HepG2 (cell line): ENCODE data around the gene AGAP1. TPM values are rescaled to one million over a fixed set of nuclear protein-coding genes. Genes with fewer than 3 reads are reported as not detected.

Experiments
- ATAC-seq: fragments of 200-7000 bp; cut with Tn5 transposase; 3 replicates; pipeline ENCODE4 v1.9.1; 2020; ENCODE audit warnings: mild to moderate bottlenecking, moderate library complexity
- BruUV-seq: library from RNA; stranded (reverse); fragments of 400-500 nt; replicated peaks from 2 replicates; lab custom pipeline; 2021; lab: Mats Ljungman, UMichigan
- CTCF ChIA-PET: fragments of 300-600 bp; formaldehyde crosslinking; extraction: SDS; loops from one replicate; lab custom pipeline; 2021; ENCODE audit warnings: low total read pairs, inconsistent platforms, low intra/inter-chr PET ratio; lab: Yijun Ruan, JAX
- POLR2A ChIA-PET: fragments of 350-600 bp; sonication (Branson Sonifier 250); formaldehyde crosslinking; loops from one replicate; lab custom pipeline; 2020; ENCODE audit warnings: antibody characterized with exemption, inconsistent platforms; lab: Yijun Ruan, JAX
- DNase-seq: peaks from one replicate; pipeline ENCODE4 v3.0.0-alpha.2; 2015; ENCODE audit warnings: low spot score
- FAIRE-seq: peaks from 3 replicates; lab custom pipeline; 2011; peaks lifted over from hg19 to GRCh38; lab: Jason Lieb, UNC
- H2AFZ ChIP-seq: one replicate; pipeline ENCODE4 v1.6.1; 2011; ENCODE audit warnings: low read length, inconsistent platforms
- H3K27ac ChIP-seq: fragments of 300-600 bp; 3 replicates; pipeline ENCODE4 v1.8.0; 2011; ENCODE audit warnings: mixed run types, mild to moderate bottlenecking, mixed read lengths, low read length, inconsistent platforms; ENCODE audit not compliant: insufficient read depth; ENCODE audit errors: extremely low read length
- H3K27me3 ChIP-seq, 2 experiments: fragments of 200-600 bp in 1 of 2; 2 replicates in 1 of 2; 3 replicates in 1 of 2; pipeline versions ENCODE4 v1.6.0 to v1.8.0; 2011; ENCODE audit warnings: low read length in 2 of 2, mild to moderate bottlenecking in 2 of 2, moderate library complexity in 2 of 2, inconsistent platforms in 1 of 2; ENCODE audit not compliant: insufficient read depth in 2 of 2, control insufficient read depth in 1 of 2
- H3K36me3 ChIP-seq, 2 experiments: fragments of 200-600 bp in 1 of 2; replicated peaks in 1 of 2; 2 replicates in 1 of 2; 3 replicates in 1 of 2; pipeline versions ENCODE4 v1.5.1 to v1.8.0; 2011; ENCODE audit warnings: low read length in 2 of 2, inconsistent platforms in 1 of 2; ENCODE audit not compliant: insufficient read depth in 2 of 2, control insufficient read depth in 1 of 2
- H3K4me1 ChIP-seq: 2 replicates; pipeline ENCODE4 v1.5.1; 2012; ENCODE audit warnings: low read length, inconsistent platforms; ENCODE audit not compliant: insufficient read depth
- H3K4me2 ChIP-seq: 2 replicates; pipeline ENCODE4 v1.6.0; 2011; ENCODE audit warnings: low read depth, low read length, inconsistent platforms
- H3K4me3 ChIP-seq, 3 experiments: fragments of 200-600 bp in 1 of 3; sonication (generic), shearing (Covaris generic) in 1 of 3; replicated peaks in 1 of 3; 2 replicates each; pipeline ENCODE4 v1.5.1; 2011 to 2016; ENCODE audit warnings: low read length in 3 of 3, inconsistent platforms in 2 of 3, low read depth in 2 of 3, mild to moderate bottlenecking in 2 of 3, control low read depth in 1 of 3, mixed read lengths in 1 of 3; ENCODE audit not compliant: insufficient read depth in 1 of 3
- H3K79me2 ChIP-seq: one replicate; pipeline ENCODE4 v1.6.1; 2011; ENCODE audit warnings: low read length, inconsistent platforms; ENCODE audit not compliant: insufficient read depth
- H3K9ac ChIP-seq: 2 replicates; pipeline ENCODE4 v1.6.0; 2011; ENCODE audit warnings: mild to moderate bottlenecking, low read depth, low read length, inconsistent platforms; ENCODE audit not compliant: insufficient read depth
- H3K9me3 ChIP-seq: 2 replicates; pipeline ENCODE4 v1.5.1; 2012; ENCODE audit warnings: mild to moderate bottlenecking, low read length
- H4K20me1 ChIP-seq: 2 replicates; pipeline ENCODE4 v1.6.0; 2011; ENCODE audit warnings: inconsistent platforms, mild to moderate bottlenecking, low read length, moderate library complexity; ENCODE audit not compliant: insufficient read depth
- ATF7 ChIP-seq, 2 experiments: fragments of 450-650 bp in 1 of 2; sonication (generic) in 1 of 2; formaldehyde crosslinking in 1 of 2; IDR thresholded peaks; 2 replicates each; pipeline versions ENCODE4 v1.4.0 to v1.6.1; 2016 to 2020; ENCODE audit warnings: antibody characterized with exemption in 1 of 2, mild to moderate bottlenecking in 1 of 2, missing genetic modification reagents in 1 of 2
- CREB1 ChIP-seq, 2 experiments: fragments of 450-650 bp in 1 of 2; IDR thresholded peaks; 2 replicates each; pipeline ENCODE4 v1.6.1; 2016 to 2017; ENCODE audit warnings: control low read depth in 1 of 2, mild to moderate bottlenecking in 1 of 2, missing compliant biosample characterization in 1 of 2, missing genetic modification characterization in 1 of 2
- FLYWCH1 ChIP-seq: sonication (generic); formaldehyde crosslinking; IDR thresholded peaks from 2 replicates; pipeline ENCODE4 v1.8.1; 2023; ENCODE audit warnings: mild to moderate bottlenecking, missing genetic modification reagents
- ZC3H13 ChIP-seq: sonication (generic); formaldehyde crosslinking; IDR thresholded peaks from 2 replicates; pipeline ENCODE4 v1.8.1; 2023; ENCODE audit warnings: mild to moderate bottlenecking, missing genetic modification reagents, moderate library complexity
- ZNF773 ChIP-seq: sonication (generic); formaldehyde crosslinking; IDR thresholded peaks from 2 replicates; pipeline ENCODE4 v1.4.0; 2020; ENCODE audit warnings: missing genetic modification reagents, borderline replicate concordance
- ZSCAN12 ChIP-seq: sonication (generic); formaldehyde crosslinking; IDR thresholded peaks from 2 replicates; pipeline ENCODE4 v1.9.0; 2021; ENCODE audit warnings: mild to moderate bottlenecking, missing genetic modification reagents
- WGBS: methylation state at CpG from one replicate; pipeline ENCODE4 v1.1.6; 2017; ENCODE audit warnings: low lambda C conversion rate; 5-methylcytosine and 5-hydroxymethylcytosine counted together
- in situ Hi-C: cut with HindIII; loops from 2 replicates; pipeline ENCODE4 v1.10.0; 2017; ENCODE audit warnings: low pct_unique_long_range_greater_than_20kb; ENCODE audit not compliant: extremely low pct_ligation_motif_present
- intact Hi-C: fragments of 100-400 bp; cut with micrococcal nuclease; formaldehyde crosslinking; loops from one replicate; pipeline ENCODE4 v1.10.0; 2022; ENCODE audit not compliant: unreplicated experiment
- polyA plus RNA-seq, 8 experiments: library from polyadenylated mRNA; depleted of rRNA in 3 of 8; stranded (reverse) in 7 of 8; unstranded in 1 of 8; fragments of >200 nt; fragmentation: Illumina TruSeq in 4 of 8; extraction: Trizol in 4 of 8; gene quantifications; 2 replicates each; pipeline versions ENCODE4 v1.2.1 to v1.2.3, GENCODE V29; 2011 to 2016; ENCODE audit warnings: low read depth in 4 of 8, missing spikeins in 1 of 8, mixed read lengths in 1 of 8; ENCODE audit not compliant: insufficient read depth in 1 of 8
- total RNA-seq, 5 experiments: library from RNA; depleted of rRNA; stranded (reverse); fragments of >200 nt; fragmentation: Illumina TruSeq; extraction: Trizol; gene quantifications; 2 replicates each; pipeline ENCODE4 v1.2.3, GENCODE V29; 2016; ENCODE audit warnings: low read depth in 1 of 5
- TF ChIP-seq, protein P1 (sequence below), 2 experiments: fragments of 450-650 bp in 1 of 2; sonication (generic) in 1 of 2; formaldehyde crosslinking in 1 of 2; IDR thresholded peaks; 2 replicates each; pipeline versions ENCODE4 v1.6.1 to v1.8.0; 2016 to 2022; ENCODE audit warnings: antibody characterized with exemption in 1 of 2, mild to moderate bottlenecking in 1 of 2, missing genetic modification reagents in 1 of 2
- TF ChIP-seq, protein P2 (sequence below): sonication (generic); formaldehyde crosslinking; IDR thresholded peaks from 2 replicates; pipeline ENCODE4 v1.4.0; 2020; ENCODE audit warnings: missing genetic modification reagents, borderline replicate concordance
- TF ChIP-seq, protein P3 (sequence below): sonication (generic); formaldehyde crosslinking; IDR thresholded peaks from 2 replicates; pipeline ENCODE4 v1.4.0; 2020; ENCODE audit warnings: mild to moderate bottlenecking, low read depth, missing genetic modification reagents

AGAP1 gene
- total and polyA plus RNA-seq, 2 of the 13 experiments (the other 11 are each of a cell fraction or from before 2014, with no cell fraction given) = 21.2 to 32.7 TPM

DNA sequence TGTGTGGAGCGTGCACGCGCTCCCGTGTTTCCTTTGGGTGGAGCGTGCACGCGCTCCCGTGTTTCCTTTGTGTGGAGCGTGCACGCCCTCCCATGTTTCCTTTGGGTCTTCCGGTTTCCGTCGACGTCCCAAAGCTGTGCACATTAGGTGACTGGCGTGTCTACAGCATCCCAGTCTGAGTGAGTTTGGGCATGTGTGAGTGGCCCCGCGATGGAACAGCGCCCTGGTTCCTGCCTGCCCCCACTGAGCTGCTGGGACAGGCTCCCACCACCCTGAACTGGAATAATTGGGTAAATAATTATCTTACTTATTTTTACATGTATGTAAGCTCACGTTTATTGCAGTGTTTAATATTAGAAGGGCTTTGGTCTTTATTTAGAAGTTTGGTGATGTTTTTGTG lies 104.2 kb downstream of the AGAP1 start:
- Histone ChIP-seq H4K20me1 (peaks cover 72% of the 10 kb centered on the region), H2AFZ (no peak overlapping the region), H3K27ac (no peak overlapping the region), H3K79me2 (peaks cover 50% of the 10 kb centered on the region), H3K27me3 (no peaks in the 10 kb centered on the region), H3K36me3 (peaks cover 3 to 6% of the 10 kb centered on the region in 2 experiments; a peak in 3 of 5 replicates), H3K9ac (no peak overlapping the region), H3K9me3 (no peaks in the 10 kb centered on the region), H3K4me3 (no peak overlapping the region), H3K4me1 (peaks cover 60% of the 10 kb centered on the region), H3K4me2 (no peak overlapping the region)
- ChIA-PET CTCF (no interaction called here), POLR2A (no interaction called here)
- WGBS = 97% methylated on average over 19 of the region's 19 CpGs
- in situ Hi-C loops (no loop called here), intact Hi-C loops (loop anchor here (5.0 to 10.0 kb wide), 2 partner anchors 69 to 333 kb away; no protein-coding TSS in a partner anchor)
- no peak for ATAC-seq
- BruUV-seq = no TSS peak
- no peak for DNase-seq
- FAIRE-seq = no peak
- TF ChIP-seq, protein P1, sequence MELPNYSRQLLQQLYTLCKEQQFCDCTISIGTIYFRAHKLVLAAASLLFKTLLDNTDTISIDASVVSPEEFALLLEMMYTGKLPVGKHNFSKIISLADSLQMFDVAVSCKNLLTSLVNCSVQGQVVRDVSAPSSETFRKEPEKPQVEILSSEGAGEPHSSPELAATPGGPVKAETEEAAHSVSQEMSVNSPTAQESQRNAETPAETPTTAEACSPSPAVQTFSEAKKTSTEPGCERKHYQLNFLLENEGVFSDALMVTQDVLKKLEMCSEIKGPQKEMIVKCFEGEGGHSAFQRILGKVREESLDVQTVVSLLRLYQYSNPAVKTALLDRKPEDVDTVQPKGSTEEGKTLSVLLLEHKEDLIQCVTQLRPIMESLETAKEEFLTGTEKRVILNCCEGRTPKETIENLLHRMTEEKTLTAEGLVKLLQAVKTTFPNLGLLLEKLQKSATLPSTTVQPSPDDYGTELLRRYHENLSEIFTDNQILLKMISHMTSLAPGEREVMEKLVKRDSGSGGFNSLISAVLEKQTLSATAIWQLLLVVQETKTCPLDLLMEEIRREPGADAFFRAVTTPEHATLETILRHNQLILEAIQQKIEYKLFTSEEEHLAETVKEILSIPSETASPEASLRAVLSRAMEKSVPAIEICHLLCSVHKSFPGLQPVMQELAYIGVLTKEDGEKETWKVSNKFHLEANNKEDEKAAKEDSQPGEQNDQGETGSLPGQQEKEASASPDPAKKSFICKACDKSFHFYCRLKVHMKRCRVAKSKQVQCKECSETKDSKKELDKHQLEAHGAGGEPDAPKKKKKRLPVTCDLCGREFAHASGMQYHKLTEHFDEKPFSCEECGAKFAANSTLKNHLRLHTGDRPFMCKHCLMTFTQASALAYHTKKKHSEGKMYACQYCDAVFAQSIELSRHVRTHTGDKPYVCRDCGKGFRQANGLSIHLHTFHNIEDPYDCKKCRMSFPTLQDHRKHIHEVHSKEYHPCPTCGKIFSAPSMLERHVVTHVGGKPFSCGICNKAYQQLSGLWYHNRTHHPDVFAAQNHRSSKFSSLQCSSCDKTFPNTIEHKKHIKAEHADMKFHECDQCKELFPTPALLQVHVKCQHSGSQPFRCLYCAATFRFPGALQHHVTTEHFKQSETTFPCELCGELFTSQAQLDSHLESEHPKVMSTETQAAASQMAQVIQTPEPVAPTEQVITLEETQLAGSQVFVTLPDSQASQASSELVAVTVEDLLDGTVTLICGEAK (IDR thresholded peaks at IDR 0.05) = no peak
- TF ChIP-seq, protein P1 (CRISPR knock-in tag; IDR thresholded peaks at IDR 0.05) = no peak
- TF ChIP-seq ZSCAN12 (CRISPR knock-in tag) = no peak
- no peak for TF ChIP-seq CREB1 (IDR thresholded peaks at IDR 0.05)
- no peak for TF ChIP-seq CREB1 (CRISPR knock-in tag; IDR thresholded peaks at IDR 0.05)
- TF ChIP-seq ATF7 (IDR thresholded peaks at IDR 0.05) = no peak
- no peak for TF ChIP-seq ATF7 (CRISPR knock-in tag; IDR thresholded peaks at IDR 0.05)
- TF ChIP-seq, protein P2, sequence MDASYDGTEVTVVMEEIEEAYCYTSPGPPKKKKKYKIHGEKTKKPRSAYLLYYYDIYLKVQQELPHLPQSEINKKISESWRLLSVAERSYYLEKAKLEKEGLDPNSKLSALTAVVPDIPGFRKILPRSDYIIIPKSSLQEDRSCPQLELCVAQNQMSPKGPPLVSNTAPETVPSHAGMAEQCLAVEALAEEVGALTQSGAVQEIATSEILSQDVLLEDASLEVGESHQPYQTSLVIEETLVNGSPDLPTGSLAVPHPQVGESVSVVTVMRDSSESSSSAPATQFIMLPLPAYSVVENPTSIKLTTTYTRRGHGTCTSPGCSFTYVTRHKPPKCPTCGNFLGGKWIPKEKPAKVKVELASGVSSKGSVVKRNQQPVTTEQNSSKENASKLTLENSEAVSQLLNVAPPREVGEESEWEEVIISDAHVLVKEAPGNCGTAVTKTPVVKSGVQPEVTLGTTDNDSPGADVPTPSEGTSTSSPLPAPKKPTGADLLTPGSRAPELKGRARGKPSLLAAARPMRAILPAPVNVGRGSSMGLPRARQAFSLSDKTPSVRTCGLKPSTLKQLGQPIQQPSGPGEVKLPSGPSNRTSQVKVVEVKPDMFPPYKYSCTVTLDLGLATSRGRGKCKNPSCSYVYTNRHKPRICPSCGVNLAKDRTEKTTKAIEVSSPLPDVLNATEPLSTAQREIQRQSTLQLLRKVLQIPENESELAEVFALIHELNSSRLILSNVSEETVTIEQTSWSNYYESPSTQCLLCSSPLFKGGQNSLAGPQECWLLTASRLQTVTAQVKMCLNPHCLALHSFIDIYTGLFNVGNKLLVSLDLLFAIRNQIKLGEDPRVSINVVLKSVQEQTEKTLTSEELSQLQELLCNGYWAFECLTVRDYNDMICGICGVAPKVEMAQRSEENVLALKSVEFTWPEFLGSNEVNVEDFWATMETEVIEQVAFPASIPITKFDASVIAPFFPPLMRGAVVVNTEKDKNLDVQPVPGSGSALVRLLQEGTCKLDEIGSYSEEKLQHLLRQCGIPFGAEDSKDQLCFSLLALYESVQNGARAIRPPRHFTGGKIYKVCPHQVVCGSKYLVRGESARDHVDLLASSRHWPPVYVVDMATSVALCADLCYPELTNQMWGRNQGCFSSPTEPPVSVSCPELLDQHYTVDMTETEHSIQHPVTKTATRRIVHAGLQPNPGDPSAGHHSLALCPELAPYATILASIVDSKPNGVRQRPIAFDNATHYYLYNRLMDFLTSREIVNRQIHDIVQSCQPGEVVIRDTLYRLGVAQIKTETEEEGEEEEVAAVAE (CRISPR knock-in tag) = no peak
- no peak for TF ChIP-seq ZNF773 (CRISPR knock-in tag)
- TF ChIP-seq FLYWCH1 (CRISPR knock-in tag) = no peak
- TF ChIP-seq ZC3H13 = no peak
- TF ChIP-seq, protein P3, sequence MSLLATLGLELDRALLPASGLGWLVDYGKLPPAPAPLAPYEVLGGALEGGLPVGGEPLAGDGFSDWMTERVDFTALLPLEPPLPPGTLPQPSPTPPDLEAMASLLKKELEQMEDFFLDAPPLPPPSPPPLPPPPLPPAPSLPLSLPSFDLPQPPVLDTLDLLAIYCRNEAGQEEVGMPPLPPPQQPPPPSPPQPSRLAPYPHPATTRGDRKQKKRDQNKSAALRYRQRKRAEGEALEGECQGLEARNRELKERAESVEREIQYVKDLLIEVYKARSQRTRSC (CRISPR knock-in tag) = no peak
